GM18907 (cell line): ENCODE measurements around the gene IFNL2.
"Not testable (repeated sequence)": the region's sequence is repeated elsewhere in the genome, so short reads cannot be mapped to it uniquely, and the experiment has no call there.

Source experiments
- ATAC-seq: cut with Tn5 transposase; IDR thresholded peaks from one replicate; pipeline ENCODE4 v1.9.1; 2021; ENCODE audit warnings: mild to moderate bottlenecking, moderate library complexity; ENCODE audit not compliant: unreplicated experiment

Gene IFNL2

DNA sequence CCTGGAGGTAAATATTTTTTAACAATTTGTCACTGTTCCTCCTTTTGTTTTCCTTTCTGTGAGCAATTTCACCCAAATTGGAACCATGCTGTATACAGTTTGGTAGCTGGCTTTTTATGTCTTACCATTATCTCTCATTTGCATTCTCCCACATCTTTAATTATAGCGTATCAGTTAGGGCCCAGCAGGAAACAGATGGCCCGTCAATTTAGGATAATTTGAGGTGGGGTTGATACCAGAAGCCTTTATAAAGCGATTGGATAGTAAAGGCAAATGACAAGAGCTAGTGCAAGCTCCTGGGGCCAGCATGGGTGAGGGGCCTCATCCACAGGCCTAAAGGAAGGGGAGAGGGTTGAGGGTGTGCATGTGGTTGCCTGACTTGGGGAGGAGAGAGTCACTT, 15.7 kb upstream of the IFNL2 start:
- ATAC-seq = no peak

- no peak for ATAC-seq
These were observed 14.6 kb upstream of the IFNL2 start for GRCh38 chr19:39253374-39254149.

DNA sequence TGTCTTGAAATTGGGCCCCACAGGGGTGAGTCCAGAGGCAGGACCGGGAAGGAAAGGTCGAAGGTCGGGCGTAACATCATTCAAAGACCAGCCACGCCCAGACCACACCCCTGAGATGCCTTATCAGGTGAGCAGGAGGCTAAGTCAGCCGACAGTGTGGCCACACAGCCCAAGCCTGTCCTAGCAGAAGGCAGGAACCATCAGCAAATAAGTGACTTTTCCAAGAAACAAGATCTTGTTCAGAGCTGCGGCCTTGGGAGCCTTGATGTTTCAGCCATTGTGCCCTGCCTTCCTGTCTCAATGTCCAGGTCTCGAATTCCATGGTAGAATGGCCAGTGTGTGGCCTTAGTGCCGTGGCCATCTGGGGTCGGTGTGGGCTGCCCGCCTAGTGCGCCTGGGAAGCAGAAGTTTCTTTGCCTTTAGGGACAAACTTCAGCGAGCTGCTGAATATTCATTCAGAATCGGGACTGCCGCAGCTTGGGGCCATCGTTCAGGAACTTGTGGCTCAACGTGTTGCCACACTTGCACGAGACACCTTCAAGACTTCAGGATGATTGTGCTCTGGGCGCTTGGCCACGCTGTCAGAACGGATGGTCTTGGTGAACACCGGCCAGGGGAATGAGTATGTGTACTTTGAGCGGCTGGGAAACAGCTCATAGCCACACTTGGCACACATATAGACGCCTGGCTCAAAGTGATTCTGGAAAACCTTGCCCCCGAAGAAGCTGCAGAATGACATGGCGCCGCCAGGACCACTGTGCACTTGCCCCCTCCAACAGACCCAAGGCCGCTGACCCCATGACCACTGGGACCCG, 13.5 kb upstream of the IFNL2 start:
- ATAC-seq = no peak

DNA sequence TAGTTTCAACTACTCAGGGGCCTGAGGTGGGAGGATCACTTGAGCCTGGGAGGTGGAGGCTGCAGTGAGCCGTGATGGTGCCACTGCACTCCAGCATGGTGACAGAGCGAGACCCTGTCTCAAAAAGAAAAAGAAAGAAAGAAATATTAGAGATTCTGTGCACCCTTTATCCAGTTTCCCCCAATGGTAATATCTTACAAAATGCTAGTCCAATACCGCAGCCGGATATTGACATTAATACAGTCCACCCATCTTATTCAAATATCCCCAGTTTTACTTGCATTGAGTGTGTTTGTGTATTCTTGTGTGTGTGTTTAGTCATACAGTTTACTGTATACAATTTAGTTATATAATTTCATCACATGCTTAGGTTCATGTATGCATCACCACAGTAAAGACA, 11.0 kb upstream of the IFNL2 start:
- ATAC-seq = no peak

DNA sequence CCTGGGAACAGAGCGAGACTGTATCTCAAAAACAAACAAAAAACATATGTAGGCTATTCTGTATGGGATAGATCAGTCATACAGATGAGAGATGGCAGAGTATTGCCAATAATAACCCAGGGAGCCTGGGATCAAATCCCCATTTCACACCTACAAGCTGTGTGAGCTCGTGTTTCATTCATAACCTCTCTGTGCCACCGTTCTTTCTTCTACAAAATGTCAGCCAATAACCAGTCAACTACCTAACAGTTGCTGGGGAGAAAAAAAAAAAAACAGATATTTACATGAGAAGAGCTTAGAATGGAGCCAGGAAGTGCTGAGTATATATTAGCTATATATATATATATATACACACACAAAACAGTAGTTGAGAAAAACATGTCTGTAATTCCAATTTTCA, 6.5 kb upstream of the IFNL2 start:
- no peak for ATAC-seq

GRCh38 chr19:39262496-39262895, 5.7 kb upstream of the IFNL2 start:
- ATAC-seq = no peak

- no peak for ATAC-seq
These were observed 4.3 kb upstream of the IFNL2 start for GRCh38 chr19:39263912-39264305.

- ATAC-seq = no peak
These were observed 3.6 kb upstream of the IFNL2 start for GRCh38 chr19:39264306-39265290.

DNA sequence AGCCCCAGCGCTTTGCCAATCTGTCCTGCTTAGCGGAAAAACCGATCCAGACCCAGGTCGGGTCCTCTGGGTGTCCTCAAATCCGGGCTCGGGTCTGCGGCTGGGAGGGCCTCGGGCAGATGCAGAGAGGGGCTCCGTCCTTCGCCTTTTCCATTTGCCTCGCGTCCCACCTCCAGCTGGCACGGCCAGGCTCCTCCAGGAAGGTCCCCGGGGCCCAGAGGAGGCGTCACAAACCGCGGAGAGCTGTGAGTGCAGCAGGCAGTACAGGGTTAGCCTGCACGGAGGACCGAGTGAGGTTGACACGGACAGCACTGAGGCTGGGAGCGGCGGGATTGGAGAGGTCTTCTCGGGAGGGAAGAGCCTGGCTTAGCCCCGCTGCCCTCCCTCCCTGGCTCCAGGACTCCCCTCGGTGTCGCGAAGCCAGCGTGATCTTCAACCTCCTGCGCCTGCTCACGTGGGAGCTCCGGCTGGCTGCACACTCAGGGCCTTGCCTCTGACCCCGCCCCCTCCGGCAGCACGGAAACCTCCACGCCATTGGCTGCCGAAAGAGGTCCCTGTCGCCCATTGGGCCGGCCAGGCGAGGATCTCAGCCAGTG, 2.8 kb upstream of the IFNL2 start:
- no peak for ATAC-seq

GRCh38 chr19:39268531-39269223, 481 bp downstream of the IFNL2 start:
- not testable (repeated sequence) for ATAC-seq

DNA sequence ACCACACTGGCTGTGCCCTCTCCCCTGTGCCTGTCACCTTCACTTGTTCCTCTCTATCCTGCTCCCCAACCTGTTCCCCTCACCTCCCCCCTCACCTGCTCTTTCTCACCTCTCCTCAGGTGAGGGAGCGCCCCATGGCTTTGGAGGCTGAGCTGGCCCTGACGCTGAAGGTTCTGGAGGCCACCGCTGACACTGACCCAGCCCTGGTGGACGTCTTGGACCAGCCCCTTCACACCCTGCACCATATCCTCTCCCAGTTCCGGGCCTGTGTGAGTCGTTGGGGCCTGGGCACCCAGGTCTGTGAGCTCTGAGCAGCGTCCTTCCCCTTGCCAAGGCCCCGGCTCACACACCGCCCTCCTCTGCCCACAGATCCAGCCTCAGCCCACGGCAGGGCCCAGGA, 1.2 kb downstream of the IFNL2 start:
- ATAC-seq = not testable (repeated sequence)

GRCh38 chr19:39270036-39270871, 2.1 kb downstream of the IFNL2 start:
- no peak for ATAC-seq

- not testable (repeated sequence) for ATAC-seq
These were observed 5.7 kb downstream of the IFNL2 start for GRCh38 chr19:39273859-39274258.

DNA sequence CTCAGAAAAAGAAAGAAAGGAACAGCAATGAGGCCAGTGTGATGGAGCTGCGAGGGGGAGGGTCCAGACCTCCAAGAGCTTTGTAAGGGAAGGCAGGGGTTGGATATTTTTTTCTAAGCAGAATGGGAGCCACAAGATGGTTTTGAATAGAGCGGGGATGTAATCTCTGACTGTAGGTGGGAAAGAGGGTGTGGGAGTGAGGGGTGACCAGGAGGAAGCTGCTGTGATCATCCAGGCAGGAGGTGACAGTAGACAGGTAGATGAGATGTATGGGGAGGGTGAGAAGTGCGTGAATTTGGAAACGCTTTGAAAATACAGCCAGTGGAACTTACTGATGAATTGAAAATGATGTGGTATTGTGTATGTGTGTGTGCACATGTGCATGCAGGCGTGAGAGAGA, 7.4 kb downstream of the IFNL2 start:
- no peak for ATAC-seq

GRCh38 chr19:39276740-39277139, 8.5 kb downstream of the IFNL2 start:
- no peak for ATAC-seq

- no peak for ATAC-seq
These were observed 9.4 kb downstream of the IFNL2 start for GRCh38 chr19:39277598-39277997.

DNA sequence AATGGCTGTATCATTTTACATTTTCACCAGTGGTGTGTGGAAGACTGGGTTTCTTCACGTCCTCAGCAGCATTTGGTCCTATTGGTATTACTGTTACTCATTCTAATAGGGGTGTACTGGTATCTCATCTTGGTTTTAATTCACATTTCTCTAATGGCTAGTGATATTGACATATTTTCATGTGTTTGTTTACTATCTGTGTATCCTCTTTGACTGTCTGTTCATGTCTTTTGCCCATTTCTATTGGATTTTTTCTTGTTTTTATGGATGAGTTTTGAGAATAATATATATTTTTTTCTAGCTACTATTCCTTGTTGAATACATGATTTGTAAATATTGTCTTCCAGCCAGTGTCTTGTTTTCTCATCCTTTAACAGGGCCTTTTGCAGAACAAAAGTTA, 13.8 kb downstream of the IFNL2 start:
- no peak for ATAC-seq

GRCh38 chr19:39284032-39284431, 15.8 kb downstream of the IFNL2 start:
- ATAC-seq = no peak

- ATAC-seq = no peak
These were observed 25.2 kb downstream of the IFNL2 start for GRCh38 chr19:39293394-39293793.
